GM18526 (cell line): ENCODE measurements around the gene CDADC1.

Source experiments
- POLR2A ChIP-seq: IDR thresholded peaks from 3 replicates; pipeline ENCODE4 v1.6.1; 2011; ENCODE audit not compliant: insufficient read length; ENCODE audit errors: extremely low read depth

The CDADC1 gene

GRCh38 chr13:49220856-49221589 lies 26.7 kb upstream of the CDADC1 start:
- no peak for TF ChIP-seq POLR2A

- TF ChIP-seq POLR2A: no peak
Measured at GRCh38 chr13:49221590-49221965, 26.1 kb upstream of the CDADC1 start.

GRCh38 chr13:49225223-49226042 lies 22.3 kb upstream of the CDADC1 start:
- TF ChIP-seq POLR2A: no peak

- TF ChIP-seq POLR2A: no peak
Measured at GRCh38 chr13:49226613-49227012, 21.1 kb upstream of the CDADC1 start.

GRCh38 chr13:49234741-49235140 lies 13.0 kb upstream of the CDADC1 start:
- TF ChIP-seq POLR2A: no peak

GRCh38 chr13:49235856-49236431 lies 11.8 kb upstream of the CDADC1 start:
- TF ChIP-seq POLR2A: no peak

- no peak for TF ChIP-seq POLR2A
Measured at GRCh38 chr13:49238621-49239020, 9.1 kb upstream of the CDADC1 start.

GRCh38 chr13:49240017-49240416 lies 7.7 kb upstream of the CDADC1 start:
- TF ChIP-seq POLR2A: no peak

- no peak for TF ChIP-seq POLR2A
Measured at GRCh38 chr13:49241296-49241695, 6.4 kb upstream of the CDADC1 start.

GRCh38 chr13:49245101-49245500 lies 2.6 kb upstream of the CDADC1 start:
- no peak for TF ChIP-seq POLR2A

GRCh38 chr13:49246850-49247642 lies 679 bp upstream of the CDADC1 start:
- no peak for TF ChIP-seq POLR2A

GRCh38 chr13:49248622-49249002 lies 887 bp downstream of the CDADC1 start:
- TF ChIP-seq POLR2A: no peak

- no peak for TF ChIP-seq POLR2A
Measured at GRCh38 chr13:49251326-49251725, 3.6 kb downstream of the CDADC1 start.

- no peak for TF ChIP-seq POLR2A
Measured at GRCh38 chr13:49253310-49253709, 5.6 kb downstream of the CDADC1 start.

- TF ChIP-seq POLR2A: no peak
Measured at GRCh38 chr13:49254007-49254406, 6.3 kb downstream of the CDADC1 start.
